K562 (cell line): Measurements from ENCODE around the gene L3MBTL1. TPM values are rescaled to one million over a fixed set of nuclear protein-coding genes. Genes with fewer than 3 reads are reported as not detected.

Experiments used
- ATAC-seq: fragments of 200-7000 bp; cut with Tn5 transposase; 3 replicates; pipeline ENCODE4 v1.9.1; 2020; ENCODE audit warnings: moderate library complexity
- BruUV-seq: library from RNA; stranded (reverse); fragments of 400-500 nt; replicated peaks from 2 replicates; lab custom pipeline; 2021; lab: Mats Ljungman, UMichigan
- CTCF ChIA-PET: fragments of 300-600 bp; formaldehyde crosslinking; extraction: SDS; loops from one replicate; lab custom pipeline; 2021; ENCODE audit warnings: low intra/inter-chr PET ratio; lab: Yijun Ruan, JAX
- POLR2A ChIA-PET: fragments of 300-600, 350-650 bp; sonication (Branson Sonifier 250); formaldehyde crosslinking; extraction: SDS; loops from one replicate; lab custom pipeline; 2021; ENCODE audit warnings: antibody characterized with exemption, inconsistent platforms; lab: Yijun Ruan, JAX
- DNase-seq, 4 experiments: peaks; one replicate each; pipeline versions ENCODE4 v3.0.0 to v3.0.0-alpha.2; 2011 to 2018; ENCODE audit warnings: low spot score in 3 of 4, mixed read lengths in 3 of 4; ENCODE audit errors: extremely low read depth in 1 of 4
- FAIRE-seq: peaks from 2 replicates; lab custom pipeline; 2011; peaks lifted over from hg19 to GRCh38; lab: Jason Lieb, UNC
- H2AFZ ChIP-seq: 2 replicates; pipeline ENCODE4 v1.6.0; 2011; ENCODE audit warnings: low read depth, low read length, control low read depth, inconsistent platforms
- H3K27ac ChIP-seq: fragments of 200-600 bp; 3 replicates; pipeline ENCODE4 v1.8.0; 2011; ENCODE audit warnings: low read depth, mild to moderate bottlenecking, control low read depth, inconsistent platforms, low read length, moderate library complexity, mixed read lengths; ENCODE audit errors: extremely low read depth
- H3K27me3 ChIP-seq, 2 experiments: fragments of 300-600 bp in 1 of 2; 2 replicates in 1 of 2; 3 replicates in 1 of 2; pipeline versions ENCODE4 v1.6.0 to v1.8.0; 2011; ENCODE audit warnings: inconsistent platforms in 2 of 2, low read length in 2 of 2, mild to moderate bottlenecking in 1 of 2, mixed read lengths in 1 of 2, moderate library complexity in 1 of 2; ENCODE audit not compliant: control insufficient read depth in 2 of 2, insufficient read depth in 2 of 2
- H3K36me3 ChIP-seq: fragments of 300-600 bp; 3 replicates; pipeline ENCODE4 v1.8.0; 2011; ENCODE audit warnings: mild to moderate bottlenecking, low read length, inconsistent platforms; ENCODE audit not compliant: control insufficient read depth, insufficient read depth
- H3K4me1 ChIP-seq, 2 experiments: fragments of 200-600 bp in 1 of 2; replicated peaks in 1 of 2; 2 replicates in 1 of 2; 3 replicates in 1 of 2; pipeline versions ENCODE4 v1.5.1 to v1.8.0; 2011; ENCODE audit warnings: inconsistent platforms in 2 of 2, low read length in 2 of 2, mild to moderate bottlenecking in 1 of 2, mixed read lengths in 1 of 2, moderate library complexity in 1 of 2; ENCODE audit not compliant: control insufficient read depth in 2 of 2, insufficient read depth in 2 of 2
- H3K4me2 ChIP-seq: 2 replicates; pipeline ENCODE4 v1.6.1; 2011; ENCODE audit warnings: low read length, control low read depth, inconsistent platforms, mixed read lengths; ENCODE audit not compliant: insufficient read depth
- H3K4me3 ChIP-seq: fragments of 200-600 bp; sonication (generic), shearing (Covaris generic); 2 replicates; pipeline ENCODE4 v1.5.1; 2016; ENCODE audit warnings: control low read depth, inconsistent platforms
- H3K79me2 ChIP-seq: fragments of 200-600 bp; 3 replicates; pipeline ENCODE4 v1.8.0; 2011; ENCODE audit warnings: low read length, inconsistent platforms; ENCODE audit not compliant: control insufficient read depth, insufficient read depth
- H3K9ac ChIP-seq, 2 experiments: 2 replicates each; pipeline versions ENCODE4 v1.6.0 to v1.6.1; 2011; ENCODE audit warnings: low read depth in 2 of 2, low read length in 2 of 2, control low read depth in 1 of 2, inconsistent platforms in 1 of 2, mild to moderate bottlenecking in 1 of 2, mixed read lengths in 1 of 2; ENCODE audit not compliant: insufficient read depth in 1 of 2
- H3K9me1 ChIP-seq: one replicate; pipeline ENCODE4 v1.6.0; 2011; ENCODE audit warnings: inconsistent platforms, mild to moderate bottlenecking, low read length, moderate library complexity; ENCODE audit not compliant: control insufficient read depth, insufficient read depth
- H3K9me3 ChIP-seq: replicated peaks from 2 replicates; pipeline ENCODE4 v1.5.1; 2011; ENCODE audit warnings: low read depth, low read length, inconsistent platforms; ENCODE audit not compliant: control insufficient read depth, insufficient read depth
- H4K20me1 ChIP-seq: replicated peaks from 2 replicates; pipeline ENCODE4 v1.6.1; 2011; ENCODE audit warnings: low read length, inconsistent platforms, mixed read lengths; ENCODE audit not compliant: control insufficient read depth, insufficient read depth
- CUX1 ChIP-seq: fragments of 200-800 bp; sonication (Bioruptor generic); IDR thresholded peaks from 2 replicates; pipeline ENCODE4 v1.6.1; 2016; ENCODE audit warnings: missing genetic modification characterization, missing compliant biosample characterization
- KDM5B ChIP-seq: fragments of 200-600 bp; sonication (generic); IDR thresholded peaks from 2 replicates; pipeline ENCODE4 v1.6.1; 2012; ENCODE audit warnings: low read depth, mild to moderate bottlenecking, moderate library complexity, low read length, control low read depth, inconsistent platforms; ENCODE audit not compliant: insufficient replicate concordance
- KLF10 ChIP-seq: fragments of 250-450 bp; sonication (Bioruptor Pico); IDR thresholded peaks from 2 replicates; pipeline ENCODE4 v1.6.1; 2021; ENCODE audit warnings: matching md5 sums
- MYBL2 ChIP-seq, 2 experiments: fragments of 450-650 bp in 1 of 2; sonication (generic) in 1 of 2; formaldehyde crosslinking in 1 of 2; IDR thresholded peaks; 2 replicates each; pipeline versions ENCODE4 v1.6.1 to v1.8.1; 2017 to 2022; ENCODE audit warnings: borderline replicate concordance in 1 of 2, inconsistent platforms in 1 of 2, low read depth in 1 of 2, mild to moderate bottlenecking in 1 of 2, missing genetic modification reagents in 1 of 2, moderate library complexity in 1 of 2
- RBM15 ChIP-seq: fragments of 200-400 bp; formaldehyde crosslinking; IDR thresholded peaks from 2 replicates; pipeline ENCODE4 v1.6.1; 2018; ENCODE audit warnings: mild to moderate bottlenecking, low read length, moderate library complexity; ENCODE audit not compliant: insufficient read depth
- SNIP1 ChIP-seq: fragments of 450-650 bp; IDR thresholded peaks from 2 replicates; pipeline ENCODE4 v1.7.1; 2017; ENCODE audit warnings: low read depth, mild to moderate bottlenecking
- WGBS: fragments of 100-300 bp; shearing (Covaris generic); methylation state at CpG from one replicate; pipeline ENCODE4 v1.1.6; 2016; ENCODE audit warnings: low coverage, mixed read lengths; ENCODE audit not compliant: insufficient coverage; ENCODE audit errors: missing lambda C conversion rate; 5-methylcytosine and 5-hydroxymethylcytosine counted together
- in situ Hi-C: fragments of 300-500 bp; cut with MboI; formaldehyde crosslinking; loops from 4 replicates; pipeline ENCODE4 v1.15.0; 2018; ENCODE audit warnings: inconsistent platforms, mixed read lengths
- intact Hi-C: fragments of 100-400 bp; cut with micrococcal nuclease; formaldehyde crosslinking; loops from 2 replicates; pipeline ENCODE4 v1.14.2; 2022
- polyA plus RNA-seq, 8 experiments: library from polyadenylated mRNA; depleted of rRNA in 4 of 8; stranded (reverse) in 5 of 8; unstranded in 3 of 8; fragments of >200 nt; fragmentation: Nextera tagmentation in 2 of 8; fragmentation: Illumina TruSeq in 1 of 8; extraction: Ambion mirVana in 2 of 8; extraction: Trizol in 1 of 8; gene quantifications; 2 replicates each; pipeline versions ENCODE4 v1.2.1 to v1.2.3, GENCODE V29; 2011 to 2014; ENCODE audit warnings: inconsistent platforms in 1 of 8, missing spikeins in 1 of 8
- total RNA-seq, 7 experiments: library from RNA; depleted of rRNA in 6 of 7; stranded (reverse); fragments of >200 nt in 6 of 7; fragmentation: Illumina TruSeq in 2 of 7; extraction: Trizol in 2 of 7; gene quantifications; 2 replicates each; pipeline versions ENCODE4 v1.2.1 to v1.2.3, GENCODE V29; 2011 to 2021; ENCODE audit warnings: low replicate concordance in 1 of 7
- TF ChIP-seq, protein P1 (sequence below): sonication (generic); formaldehyde crosslinking; IDR thresholded peaks from 2 replicates; pipeline ENCODE4 v1.8.1; 2023; ENCODE audit warnings: missing genetic modification reagents, mild to moderate bottlenecking, borderline replicate concordance
- TF ChIP-seq, protein P2 (sequence below): fragments of 200-800 bp; sonication (Bioruptor generic); IDR thresholded peaks from 2 replicates; pipeline ENCODE4 v1.6.1; 2017; ENCODE audit warnings: missing genetic modification characterization, missing compliant biosample characterization

The L3MBTL1 gene
- total and polyA plus RNA-seq, 9 of the 15 experiments (the other 6 are each of a cell fraction or from before 2014, with no cell fraction given), result 0.77 to 10.0 (median 4.4) TPM

GRCh38 chr20:43535370-43536004 is 28.0 kb downstream of the L3MBTL1 start:
- no peak overlapping the region for H2AFZ ChIP-seq
- H3K9me1 ChIP-seq, result peaks cover 6% of the 10 kb centered on the region
- no TSS peak for BruUV-seq
- WGBS, result 50% methylated on average over 7 of the region's 7 CpGs
- FAIRE-seq (no peak), DNase-seq (no peak), ATAC-seq (no peak)
- intact Hi-C loops (loop anchor here (5.0 to 10.0 kb wide), 2 partner anchors 88 to 549 kb away; no protein-coding TSS in a partner anchor), in situ Hi-C loops (no loop called here)
- ChIA-PET CTCF (no interaction called here), POLR2A (interaction anchor here (0.6 kb wide), 1 partner anchor 86 kb away, joined by 3 read pairs; no protein-coding TSS in a partner anchor)
- no peaks in the 10 kb centered on the region for H4K20me1 ChIP-seq
- no peak overlapping the region for H3K4me3 ChIP-seq
- no peak overlapping the region for H3K27ac ChIP-seq
- peaks cover 18 to 27% of the 10 kb centered on the region in 2 experiments; a peak in 4 of 5 replicates for H3K4me1 ChIP-seq
- H3K27me3 ChIP-seq, result no peaks in the 10 kb centered on the region
- H3K9ac ChIP-seq, result no peak overlapping the region
- no peak overlapping the region for H3K4me2 ChIP-seq
- H3K36me3 ChIP-seq, result peaks cover 9% of the 10 kb centered on the region; the same call in 2 of the 3 replicates
- no peaks in the 10 kb centered on the region for H3K9me3 ChIP-seq
- H3K79me2 ChIP-seq, result no peaks in the 10 kb centered on the region
- TF ChIP-seq MYBL2 (IDR thresholded peaks at IDR 0.05; ENCODE audit: low read depth), result no peak
- TF ChIP-seq MYBL2 (CRISPR knock-in tag; IDR thresholded peaks at IDR 0.05; ENCODE audit: borderline replicate concordance), result no peak
- no peak for TF ChIP-seq SNIP1
- TF ChIP-seq, protein P1, sequence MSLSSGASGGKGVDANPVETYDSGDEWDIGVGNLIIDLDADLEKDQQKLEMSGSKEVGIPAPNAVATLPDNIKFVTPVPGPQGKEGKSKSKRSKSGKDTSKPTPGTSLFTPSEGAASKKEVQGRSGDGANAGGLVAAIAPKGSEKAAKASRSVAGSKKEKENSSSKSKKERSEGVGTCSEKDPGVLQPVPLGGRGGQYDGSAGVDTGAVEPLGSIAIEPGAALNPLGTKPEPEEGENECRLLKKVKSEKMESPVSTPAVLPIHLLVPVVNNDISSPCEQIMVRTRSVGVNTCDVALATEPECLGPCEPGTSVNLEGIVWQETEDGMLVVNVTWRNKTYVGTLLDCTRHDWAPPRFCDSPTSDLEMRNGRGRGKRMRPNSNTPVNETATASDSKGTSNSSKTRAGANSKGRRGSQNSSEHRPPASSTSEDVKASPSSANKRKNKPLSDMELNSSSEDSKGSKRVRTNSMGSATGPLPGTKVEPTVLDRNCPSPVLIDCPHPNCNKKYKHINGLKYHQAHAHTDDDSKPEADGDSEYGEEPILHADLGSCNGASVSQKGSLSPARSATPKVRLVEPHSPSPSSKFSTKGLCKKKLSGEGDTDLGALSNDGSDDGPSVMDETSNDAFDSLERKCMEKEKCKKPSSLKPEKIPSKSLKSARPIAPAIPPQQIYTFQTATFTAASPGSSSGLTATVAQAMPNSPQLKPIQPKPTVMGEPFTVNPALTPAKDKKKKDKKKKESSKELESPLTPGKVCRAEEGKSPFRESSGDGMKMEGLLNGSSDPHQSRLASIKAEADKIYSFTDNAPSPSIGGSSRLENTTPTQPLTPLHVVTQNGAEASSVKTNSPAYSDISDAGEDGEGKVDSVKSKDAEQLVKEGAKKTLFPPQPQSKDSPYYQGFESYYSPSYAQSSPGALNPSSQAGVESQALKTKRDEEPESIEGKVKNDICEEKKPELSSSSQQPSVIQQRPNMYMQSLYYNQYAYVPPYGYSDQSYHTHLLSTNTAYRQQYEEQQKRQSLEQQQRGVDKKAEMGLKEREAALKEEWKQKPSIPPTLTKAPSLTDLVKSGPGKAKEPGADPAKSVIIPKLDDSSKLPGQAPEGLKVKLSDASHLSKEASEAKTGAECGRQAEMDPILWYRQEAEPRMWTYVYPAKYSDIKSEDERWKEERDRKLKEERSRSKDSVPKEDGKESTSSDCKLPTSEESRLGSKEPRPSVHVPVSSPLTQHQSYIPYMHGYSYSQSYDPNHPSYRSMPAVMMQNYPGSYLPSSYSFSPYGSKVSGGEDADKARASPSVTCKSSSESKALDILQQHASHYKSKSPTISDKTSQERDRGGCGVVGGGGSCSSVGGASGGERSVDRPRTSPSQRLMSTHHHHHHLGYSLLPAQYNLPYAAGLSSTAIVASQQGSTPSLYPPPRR (CRISPR knock-in tag), result no peak
- no peak for TF ChIP-seq CUX1 (CRISPR knock-in tag)
- TF ChIP-seq, protein P2, sequence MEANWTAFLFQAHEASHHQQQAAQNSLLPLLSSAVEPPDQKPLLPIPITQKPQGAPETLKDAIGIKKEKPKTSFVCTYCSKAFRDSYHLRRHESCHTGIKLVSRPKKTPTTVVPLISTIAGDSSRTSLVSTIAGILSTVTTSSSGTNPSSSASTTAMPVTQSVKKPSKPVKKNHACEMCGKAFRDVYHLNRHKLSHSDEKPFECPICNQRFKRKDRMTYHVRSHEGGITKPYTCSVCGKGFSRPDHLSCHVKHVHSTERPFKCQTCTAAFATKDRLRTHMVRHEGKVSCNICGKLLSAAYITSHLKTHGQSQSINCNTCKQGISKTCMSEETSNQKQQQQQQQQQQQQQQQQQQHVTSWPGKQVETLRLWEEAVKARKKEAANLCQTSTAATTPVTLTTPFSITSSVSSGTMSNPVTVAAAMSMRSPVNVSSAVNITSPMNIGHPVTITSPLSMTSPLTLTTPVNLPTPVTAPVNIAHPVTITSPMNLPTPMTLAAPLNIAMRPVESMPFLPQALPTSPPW (CRISPR knock-in tag), result no peak
- TF ChIP-seq KDM5B, result no peak
- no peak for TF ChIP-seq RBM15
- TF ChIP-seq KLF10 (CRISPR knock-in tag), result no peak
